ENCODE measurements around the gene SMYD3.

GRCh38 chr1:246083416-246083815 lies 423.7 kb downstream of the SMYD3 start:
- TF ChIP-seq CTCF (conservative IDR thresholded peaks at IDR 0.05; ENCODE audit: low read length) (no peak), EZH2phosphoT487 (IDR thresholded peaks at IDR 0.05; ENCODE audit: borderline replicate concordance) (no peak)

Data from Loucy (cell line).